GM18498 (cell line): ENCODE measurements around the gene AXIN2.

ENCODE experiments used
- ATAC-seq: cut with Tn5 transposase; IDR thresholded peaks from one replicate; pipeline ENCODE4 v1.9.1; 2021; ENCODE audit warnings: mild to moderate bottlenecking, moderate library complexity; ENCODE audit not compliant: unreplicated experiment

Gene AXIN2, protein sequence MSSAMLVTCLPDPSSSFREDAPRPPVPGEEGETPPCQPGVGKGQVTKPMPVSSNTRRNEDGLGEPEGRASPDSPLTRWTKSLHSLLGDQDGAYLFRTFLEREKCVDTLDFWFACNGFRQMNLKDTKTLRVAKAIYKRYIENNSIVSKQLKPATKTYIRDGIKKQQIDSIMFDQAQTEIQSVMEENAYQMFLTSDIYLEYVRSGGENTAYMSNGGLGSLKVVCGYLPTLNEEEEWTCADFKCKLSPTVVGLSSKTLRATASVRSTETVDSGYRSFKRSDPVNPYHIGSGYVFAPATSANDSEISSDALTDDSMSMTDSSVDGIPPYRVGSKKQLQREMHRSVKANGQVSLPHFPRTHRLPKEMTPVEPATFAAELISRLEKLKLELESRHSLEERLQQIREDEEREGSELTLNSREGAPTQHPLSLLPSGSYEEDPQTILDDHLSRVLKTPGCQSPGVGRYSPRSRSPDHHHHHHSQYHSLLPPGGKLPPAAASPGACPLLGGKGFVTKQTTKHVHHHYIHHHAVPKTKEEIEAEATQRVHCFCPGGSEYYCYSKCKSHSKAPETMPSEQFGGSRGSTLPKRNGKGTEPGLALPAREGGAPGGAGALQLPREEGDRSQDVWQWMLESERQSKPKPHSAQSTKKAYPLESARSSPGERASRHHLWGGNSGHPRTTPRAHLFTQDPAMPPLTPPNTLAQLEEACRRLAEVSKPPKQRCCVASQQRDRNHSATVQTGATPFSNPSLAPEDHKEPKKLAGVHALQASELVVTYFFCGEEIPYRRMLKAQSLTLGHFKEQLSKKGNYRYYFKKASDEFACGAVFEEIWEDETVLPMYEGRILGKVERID

DNA sequence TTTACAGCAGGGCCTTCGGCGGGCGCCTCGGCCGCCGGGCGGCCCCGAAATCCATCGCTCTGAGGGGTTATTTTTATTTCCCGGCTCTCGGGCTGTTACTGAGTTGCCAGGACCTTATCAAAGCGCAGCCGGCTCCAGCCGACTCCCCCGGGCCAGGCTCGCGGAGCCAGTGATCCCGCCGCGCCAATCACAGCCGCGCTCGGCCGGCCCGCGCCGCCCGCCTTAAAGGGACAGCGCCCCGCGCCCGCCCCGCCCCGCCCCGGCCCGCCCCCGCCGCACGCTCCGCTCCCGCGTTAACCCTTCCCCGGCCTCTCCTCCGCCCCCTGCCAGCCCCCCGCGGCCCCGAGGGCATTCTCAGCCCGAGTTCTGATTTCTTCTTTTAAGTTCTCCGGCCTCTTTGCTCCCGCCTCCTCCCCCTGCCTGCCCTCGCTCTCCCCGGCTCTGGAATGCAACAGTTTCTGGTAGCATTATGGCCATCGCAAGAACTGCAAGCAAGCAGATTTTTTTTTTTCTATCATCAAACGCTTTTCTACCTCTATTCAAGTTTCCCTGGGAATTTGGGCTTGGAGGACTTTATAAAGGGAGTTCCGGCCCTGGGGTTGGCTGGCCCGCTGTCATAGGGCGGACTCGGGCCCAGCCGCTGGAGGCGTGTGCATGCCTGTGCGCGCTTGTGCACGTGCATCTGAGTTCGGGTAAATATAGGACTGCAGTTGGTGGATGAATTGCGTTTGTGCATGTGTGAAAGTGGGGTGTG lies at the start of gene AXIN2:
TSS of gene AXIN2 (minus strand) at position 197 of the 754 bp plus-strand sequence. CDS start 3,028 bp downstream, outside the sequence.
- peak; percentile 86 for ATAC-seq

DNA sequence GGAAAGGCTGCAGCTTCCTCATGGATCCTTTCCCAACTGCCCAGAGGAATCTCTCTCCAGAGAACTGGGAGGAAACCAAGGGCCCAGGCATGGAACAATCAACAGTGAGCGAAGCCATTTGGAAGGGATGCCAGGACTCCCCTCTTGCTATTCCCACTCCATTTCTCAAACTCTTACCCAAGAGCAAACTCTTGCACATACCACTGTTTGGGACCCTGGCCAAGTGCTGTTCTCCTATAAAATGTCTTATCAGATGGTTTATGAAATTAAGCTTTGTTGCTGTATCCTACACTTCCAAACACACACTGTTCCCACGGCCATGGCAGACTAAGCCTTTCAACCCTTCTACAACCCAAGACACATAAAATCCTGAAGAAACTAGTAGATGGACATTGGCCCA lies 48.3 kb upstream of the AXIN2 start:
- ATAC-seq = no peak

DNA sequence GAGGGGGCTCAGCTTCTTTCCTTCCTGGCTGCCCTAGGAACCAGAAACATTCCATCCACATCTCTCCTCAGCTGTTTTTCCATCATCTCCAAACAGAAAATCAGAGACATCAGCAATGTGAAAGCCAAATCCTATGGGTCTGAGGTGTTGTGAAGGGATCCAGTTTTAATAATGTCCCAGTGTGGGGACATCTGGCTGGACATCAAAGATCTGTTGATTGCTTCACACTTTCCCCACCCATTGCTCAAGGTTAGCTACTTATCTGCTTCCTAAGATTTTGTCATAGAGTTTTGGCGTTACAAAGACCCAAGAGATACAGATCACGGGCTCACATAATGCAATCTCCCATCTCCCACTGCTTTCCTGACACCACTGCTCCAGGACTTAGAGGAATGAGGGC lies 47.8 kb upstream of the AXIN2 start:
- no peak for ATAC-seq

DNA sequence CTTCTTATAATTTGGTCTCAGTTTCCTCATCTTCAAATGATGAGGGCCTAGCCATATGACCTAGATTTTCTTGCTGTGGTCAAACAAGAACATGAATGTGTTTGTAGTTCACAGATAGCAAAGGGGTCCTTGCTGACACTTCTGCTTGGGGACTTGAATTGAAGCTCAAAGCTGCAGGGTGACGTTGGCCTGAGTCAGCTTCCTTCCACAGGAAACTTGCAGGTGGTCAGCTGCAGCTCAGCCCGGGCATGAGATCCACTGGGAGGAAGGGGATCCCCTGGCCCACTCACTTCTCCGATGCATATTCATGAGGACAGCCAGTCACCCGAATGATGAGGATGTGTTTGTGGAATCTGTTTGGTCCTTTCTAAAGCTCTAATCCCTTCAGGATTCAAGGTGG lies 42.6 kb upstream of the AXIN2 start:
- no peak for ATAC-seq

GRCh38 chr17:65601881-65602280 lies 40.4 kb upstream of the AXIN2 start:
- ATAC-seq = no peak

GRCh38 chr17:65601145-65601544 lies 39.7 kb upstream of the AXIN2 start:
- no peak for ATAC-seq

DNA sequence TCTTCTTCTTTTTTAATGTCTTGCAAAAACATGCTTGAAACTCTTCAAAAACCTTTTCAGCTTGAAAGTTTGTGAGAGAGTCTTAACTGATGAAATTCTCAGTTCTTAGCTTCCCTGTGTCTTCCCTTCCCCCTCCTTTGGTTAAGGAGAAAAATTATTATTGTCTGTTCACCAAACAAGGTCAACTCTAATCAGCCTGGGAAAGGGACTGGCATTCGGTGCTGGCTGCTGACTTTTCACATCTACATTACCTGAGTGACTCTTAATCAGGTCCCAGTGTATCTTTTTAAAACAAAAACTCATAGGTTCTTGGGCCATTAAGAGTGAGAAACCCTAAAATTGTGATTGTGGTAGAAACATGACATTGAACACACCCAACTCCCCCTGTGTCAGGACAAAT lies 39.1 kb upstream of the AXIN2 start:
- ATAC-seq = no peak

DNA sequence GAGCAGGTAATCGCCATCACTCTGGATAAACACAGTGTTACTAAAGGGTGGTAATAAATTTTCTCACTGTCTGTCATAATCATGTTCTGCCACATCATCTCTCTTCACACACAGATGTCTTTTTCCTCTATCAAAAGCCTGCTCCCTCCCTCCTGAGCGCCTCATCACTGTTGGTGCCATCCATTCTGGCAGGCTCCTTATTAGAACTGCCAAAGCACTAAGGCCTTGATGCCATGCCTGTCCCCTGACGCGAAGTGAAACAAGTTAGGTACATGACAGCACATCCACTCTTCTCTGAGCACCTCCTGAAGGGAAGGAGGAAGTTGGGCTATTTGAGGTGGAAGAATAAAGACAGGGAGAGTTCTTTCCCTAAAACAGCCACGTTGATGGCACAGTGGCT lies 38.2 kb upstream of the AXIN2 start:
- ATAC-seq = no peak

DNA sequence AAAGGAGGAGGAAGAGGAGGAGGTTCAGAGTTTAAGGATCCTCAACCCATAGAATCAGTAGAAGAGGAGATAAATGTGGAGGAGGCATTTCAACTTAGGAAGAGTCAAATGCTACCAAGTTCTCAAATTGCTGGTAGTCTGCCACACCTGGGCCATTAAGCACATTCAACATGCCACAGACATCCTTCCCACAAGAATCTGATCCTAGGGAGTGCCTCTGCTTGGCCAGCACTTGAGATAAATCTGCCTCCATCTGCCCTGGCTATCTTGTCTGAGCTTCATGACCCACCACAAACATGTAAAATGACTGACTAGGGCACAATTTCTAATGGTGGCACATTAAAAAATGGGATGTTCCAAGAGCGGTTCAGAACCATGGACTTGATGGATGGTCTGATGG lies 37.3 kb upstream of the AXIN2 start:
- ATAC-seq = no peak

GRCh38 chr17:65595071-65595656 lies 33.7 kb upstream of the AXIN2 start:
- no peak for ATAC-seq

- no peak for ATAC-seq
Measured at GRCh38 chr17:65593855-65594845, 32.7 kb upstream of the AXIN2 start.

DNA sequence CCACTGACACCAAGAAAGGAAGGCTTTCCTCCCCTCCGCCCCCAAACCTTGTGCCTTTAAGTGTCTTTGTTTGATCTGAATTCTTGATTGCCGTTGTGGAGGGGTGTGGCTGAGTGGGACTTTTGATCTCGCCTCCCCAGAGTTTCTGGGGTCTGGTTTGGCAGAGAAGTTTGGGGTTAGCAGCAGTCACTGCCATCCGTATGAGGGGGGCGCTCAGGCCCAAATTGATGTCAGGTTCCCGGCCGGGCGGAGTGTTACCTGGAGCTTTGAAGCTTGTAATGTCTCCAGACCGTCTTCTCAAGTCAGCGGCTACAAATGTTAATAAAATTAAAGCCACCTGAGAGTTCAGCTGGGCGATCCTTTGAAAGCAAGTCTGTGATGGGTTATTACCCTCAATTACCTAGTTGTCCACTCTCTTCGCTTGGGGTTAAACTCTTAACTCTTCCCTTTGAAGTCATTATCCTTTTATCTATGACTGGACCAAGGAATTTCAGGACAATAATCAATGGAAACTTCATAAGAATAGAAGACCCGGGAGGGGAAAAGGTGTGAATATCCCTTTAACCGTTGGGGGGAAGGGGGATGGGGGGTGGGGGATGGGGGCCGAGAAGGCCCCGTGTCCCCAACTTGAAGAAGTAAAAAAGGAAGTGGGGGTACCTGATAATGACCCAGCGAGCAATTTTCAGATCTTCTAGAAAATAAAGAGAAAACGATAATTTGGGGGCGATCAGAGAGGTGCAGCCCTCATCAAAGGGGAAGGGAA lies 31.8 kb upstream of the AXIN2 start:
- no peak for ATAC-seq

- no peak for ATAC-seq
Measured at GRCh38 chr17:65592125-65592965, 30.9 kb upstream of the AXIN2 start.

DNA sequence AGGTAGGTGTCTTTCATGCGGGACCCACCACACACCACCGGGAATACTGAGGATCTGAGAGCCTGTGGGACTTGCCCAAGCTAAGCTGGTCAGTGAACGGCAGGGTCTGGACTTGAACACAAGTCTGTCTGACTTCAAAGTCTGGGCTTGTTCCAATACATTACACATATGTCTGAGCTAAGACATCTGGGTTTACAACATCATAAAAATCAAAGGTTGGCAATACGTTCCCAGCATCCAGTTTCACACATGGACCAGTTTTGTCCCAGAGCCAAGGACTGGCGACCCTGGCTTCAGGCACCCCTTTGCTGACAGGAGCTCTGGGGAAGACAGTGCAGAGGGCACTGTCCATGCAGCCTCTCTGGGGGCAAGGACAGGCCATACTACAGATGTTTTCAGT lies 27.9 kb upstream of the AXIN2 start:
- ATAC-seq = no peak

DNA sequence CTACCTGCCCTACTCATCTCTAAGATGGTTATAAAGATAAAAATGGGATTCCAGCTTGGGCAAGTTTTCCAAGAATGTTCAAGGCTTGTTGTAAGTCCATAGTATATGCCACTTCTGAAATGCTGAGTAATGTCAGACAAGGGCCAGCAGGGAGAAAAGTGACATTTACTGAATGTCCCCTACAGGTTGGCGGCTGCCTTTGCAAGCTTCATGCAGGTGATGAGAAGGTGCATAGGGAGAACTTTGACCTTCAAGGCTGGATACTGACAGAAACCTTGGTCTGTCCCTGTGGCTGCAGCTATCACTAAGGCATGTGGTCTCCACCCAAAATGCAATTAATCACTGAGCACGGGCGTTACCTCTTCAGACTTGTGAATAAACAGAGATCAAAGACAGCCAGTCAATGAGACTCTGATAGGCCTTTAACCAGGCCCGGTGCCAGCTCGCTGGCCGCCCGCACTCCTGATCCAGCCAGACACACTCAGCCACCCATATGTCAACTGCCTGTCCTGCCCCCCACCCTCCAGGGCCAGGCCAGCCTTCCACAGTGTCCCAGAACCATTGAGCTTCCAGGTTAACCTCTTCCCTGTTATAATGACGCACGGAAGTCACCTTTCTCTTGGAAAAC lies 26.8 kb upstream of the AXIN2 start:
- ATAC-seq = no peak

DNA sequence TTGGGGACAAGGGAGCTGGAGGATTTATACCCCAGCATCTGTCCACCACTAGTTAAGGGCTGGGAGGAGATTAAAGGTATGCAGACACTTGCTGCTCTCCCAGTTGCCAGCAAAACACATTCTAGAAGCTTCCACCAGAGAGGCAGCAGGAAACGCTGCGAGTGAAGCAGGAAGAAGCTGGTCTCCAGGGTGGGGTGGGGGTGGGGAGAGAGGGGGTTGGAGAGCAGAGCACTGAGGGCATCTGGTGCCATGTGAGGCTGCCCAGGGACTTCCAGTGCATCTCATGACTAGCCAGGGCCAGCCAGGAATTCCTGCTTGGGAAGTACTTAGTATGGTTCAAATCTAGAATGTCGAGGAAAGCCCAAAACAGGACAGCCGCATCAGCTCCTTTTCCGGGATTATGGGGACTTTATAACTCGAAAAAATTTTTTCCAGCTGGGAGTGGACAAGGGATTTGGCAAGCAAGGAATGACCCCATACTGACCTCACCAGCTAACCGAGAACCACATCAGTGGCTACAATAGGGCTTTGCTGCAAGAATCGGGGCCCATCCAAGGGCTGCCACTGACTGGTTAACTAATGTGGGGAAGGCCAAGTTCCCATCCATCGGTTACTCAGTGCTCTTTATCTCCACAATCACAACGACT lies 26.2 kb upstream of the AXIN2 start:
- ATAC-seq = no peak

GRCh38 chr17:65586899-65587298 lies 25.5 kb upstream of the AXIN2 start:
- no peak for ATAC-seq
